DMS53 treated with DMSO at 0.1 percent for 48 hours (cell line): Measurements from ENCODE around the gene GRN.
"Not testable (repeated sequence)": the region's sequence is repeated elsewhere in the genome, so short reads cannot be mapped to it uniquely, and the experiment has no call there.

Experiments used
- DNase-seq: peaks from one replicate; lab custom pipeline; 2025; ENCODE audit not compliant: unreplicated experiment; lab: John Stamatoyannopoulos, UW

GRN gene

GRCh38 chr17:44360826-44361225 lies 15.7 kb downstream of the GRN start:
- DNase-seq, result no peak

- DNase-seq, result no peak
Observed at GRCh38 chr17:44361292-44362260, 16.5 kb downstream of the GRN start.

GRCh38 chr17:44362459-44362948 lies 17.4 kb downstream of the GRN start:
- DNase-seq, result no peak

DNA sequence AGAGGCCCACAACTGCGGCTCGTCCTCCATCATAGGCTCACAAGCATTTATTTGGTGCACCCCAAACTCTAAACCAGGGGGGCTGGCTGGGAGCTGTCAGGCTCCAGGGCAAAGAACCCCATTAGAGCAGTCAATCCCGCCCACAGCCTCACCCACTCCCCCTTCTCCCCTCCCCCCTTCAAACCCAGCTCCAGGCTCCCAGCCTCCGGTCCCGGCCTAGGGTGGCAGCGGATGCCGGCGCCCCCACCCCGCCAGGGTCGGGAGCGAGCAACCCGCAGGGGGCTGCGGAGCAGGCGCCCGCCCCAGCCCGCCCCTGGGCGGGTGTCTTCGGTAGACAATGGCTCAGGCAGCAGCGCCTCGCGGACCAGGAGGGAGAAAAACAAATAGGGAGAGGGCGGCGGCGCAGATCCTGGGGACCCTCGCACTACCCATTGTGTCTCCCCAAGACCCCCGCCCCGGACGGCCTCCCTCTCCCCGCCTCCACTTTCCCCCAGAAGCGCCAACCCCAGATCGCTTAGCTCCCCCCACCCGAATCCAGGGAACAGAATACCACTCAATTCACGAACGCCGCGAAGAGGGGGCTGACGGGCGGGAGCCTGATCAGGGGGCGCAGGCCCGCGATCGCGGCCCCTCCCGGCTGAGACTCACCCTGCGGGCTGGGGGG lies 18.0 kb downstream of the GRN start:
- no peak for DNase-seq

DNA sequence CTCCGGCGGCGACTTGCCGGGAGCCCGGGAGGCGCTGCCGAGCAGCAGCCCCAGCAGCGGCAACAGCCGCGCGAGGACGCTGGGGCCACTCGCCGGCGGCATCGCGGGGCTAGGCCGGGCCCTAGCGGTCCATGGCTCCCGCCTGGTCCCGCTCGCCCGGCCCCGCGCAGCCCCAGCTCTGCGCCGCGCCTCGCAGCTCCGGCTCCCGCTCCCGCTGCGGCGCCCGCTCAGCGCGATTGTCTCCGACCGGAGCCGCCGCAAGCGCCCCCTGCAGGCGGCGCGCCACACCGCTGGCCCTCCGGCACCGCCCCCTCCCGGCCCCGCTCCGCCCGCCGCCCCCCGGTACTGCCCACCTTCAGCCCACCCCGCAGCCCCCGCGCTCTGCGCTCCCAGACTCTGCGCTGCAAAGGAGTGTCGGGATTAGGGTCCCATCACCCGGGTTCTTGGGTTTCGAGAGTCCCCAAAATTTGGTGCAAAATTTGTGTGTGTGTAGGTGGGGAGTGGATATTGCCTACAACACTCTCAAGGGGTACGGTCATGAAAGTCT lies 18.6 kb downstream of the GRN start, which contains the start of gene FAM171A2:
TSS of gene FAM171A2 (minus strand) at position 241 of the 547 bp plus-strand sequence. CDS start at position 102, 139 bp downstream.
- peak; percentile 26 for DNase-seq

DNA sequence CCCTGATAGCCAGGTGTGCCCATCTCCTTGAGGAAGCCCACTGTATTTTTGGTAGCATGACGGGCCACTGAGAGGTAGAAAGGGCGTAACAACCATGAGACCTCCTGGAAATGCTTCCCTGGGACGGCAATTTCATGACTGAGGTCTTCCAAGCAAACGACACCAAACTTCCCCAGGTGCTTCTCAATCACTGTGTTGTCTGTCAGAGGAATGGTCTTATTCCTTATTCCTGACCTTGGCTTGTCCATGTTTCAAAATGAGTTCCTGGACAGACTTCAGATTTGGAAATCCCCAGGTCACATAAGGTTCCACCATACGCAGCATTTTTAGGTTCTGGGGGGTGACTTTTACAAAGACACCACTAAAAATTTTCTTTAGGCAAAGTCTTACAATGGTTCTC lies 19.9 kb downstream of the GRN start:
- DNase-seq, result not testable (repeated sequence)

- DNase-seq, result no peak
Observed at GRCh38 chr17:44367231-44367979, 22.3 kb downstream of the GRN start.

GRCh38 chr17:44368391-44369243 lies 23.5 kb downstream of the GRN start:
- DNase-seq, result not testable (repeated sequence)

GRCh38 chr17:44369414-44370023 lies 24.4 kb downstream of the GRN start:
- not testable (repeated sequence) for DNase-seq

- DNase-seq, result no peak
Observed at GRCh38 chr17:44372036-44372435, 26.9 kb downstream of the GRN start.

DNA sequence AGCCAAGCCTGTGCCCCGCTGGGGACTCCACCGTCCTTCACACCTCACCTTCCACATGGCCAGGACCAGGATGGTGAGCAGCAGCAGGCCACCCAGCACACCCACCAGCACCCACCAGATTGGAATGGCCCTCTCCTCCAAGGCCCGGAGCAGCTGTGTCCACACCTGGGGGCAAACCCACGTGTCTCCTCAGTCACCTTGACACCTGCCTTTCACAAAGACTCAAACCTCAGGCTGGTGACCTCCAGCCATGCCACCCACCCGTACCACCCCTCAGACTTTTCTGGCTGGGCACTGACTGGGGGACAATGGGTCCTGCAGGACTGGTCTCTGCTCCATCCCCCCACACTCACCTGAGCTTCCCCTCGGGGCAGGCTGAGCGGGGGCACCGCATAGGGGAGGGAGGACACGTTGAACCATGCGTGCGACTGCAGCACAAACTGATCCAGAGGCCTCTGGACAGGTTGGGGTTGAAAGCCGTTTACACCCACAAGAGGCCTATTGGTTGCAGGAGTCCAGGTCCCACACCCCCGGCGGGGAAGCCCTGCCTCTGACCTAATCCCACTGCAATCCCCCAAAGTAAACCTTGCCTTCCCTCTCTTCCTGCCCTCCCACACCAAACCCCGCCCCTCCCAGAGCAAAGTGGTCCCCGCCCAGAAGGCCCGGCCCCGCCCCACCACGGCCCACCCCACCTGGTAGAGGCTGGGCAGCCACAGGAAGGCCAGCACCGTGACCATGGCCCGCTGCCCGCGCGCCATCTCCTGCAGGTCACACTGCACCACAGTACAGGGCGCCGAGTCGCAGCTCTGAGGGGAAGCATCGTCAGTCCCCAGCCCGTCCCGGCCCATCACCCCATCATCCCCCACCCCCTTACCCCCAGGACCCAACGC lies 29.4 kb downstream of the GRN start:
- peak; percentile 20 for DNase-seq

DNA sequence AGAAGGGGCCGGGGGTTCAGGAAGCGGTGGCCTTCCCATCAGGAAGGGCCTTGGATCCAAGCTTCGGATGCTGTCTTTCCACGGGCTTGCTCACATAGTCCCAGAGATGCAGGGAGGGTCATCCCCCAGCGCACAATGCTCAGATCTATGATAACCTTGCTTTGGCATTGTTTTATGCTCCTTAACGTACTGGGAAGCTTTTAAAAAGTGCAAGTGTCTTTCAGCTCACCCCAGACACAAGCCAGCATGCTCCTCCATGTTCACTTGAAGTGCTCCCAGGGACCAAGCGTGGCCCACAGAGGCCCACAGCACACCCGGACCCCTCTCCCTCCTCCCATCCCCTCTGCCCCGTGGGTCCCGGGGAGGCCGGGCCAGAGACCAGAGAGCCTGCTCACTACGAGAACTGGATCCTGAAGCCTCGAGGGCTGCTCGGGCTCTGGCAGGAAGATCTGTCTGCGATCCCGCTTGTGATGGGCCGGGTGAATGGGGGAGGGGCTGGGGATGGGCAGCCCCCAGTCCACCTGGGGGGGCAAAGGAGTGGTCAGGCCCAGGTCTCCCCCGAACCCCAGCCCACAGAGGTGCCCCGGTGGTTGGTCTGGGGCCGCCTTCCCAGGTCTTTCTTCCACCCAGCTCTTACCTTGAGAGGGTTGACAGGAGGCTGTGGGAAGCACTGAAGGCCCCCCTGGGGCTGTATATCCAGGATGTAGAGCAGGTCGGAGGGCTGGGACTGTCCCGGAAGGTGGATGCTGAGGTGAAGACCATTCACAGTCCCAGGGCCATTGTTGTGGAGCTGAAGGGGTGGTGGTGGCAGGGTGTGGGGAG lies 30.3 kb downstream of the GRN start:
- peak; percentile 29 for DNase-seq

- no peak for DNase-seq
Observed at GRCh38 chr17:44376124-44376523, 31.0 kb downstream of the GRN start.

DNA sequence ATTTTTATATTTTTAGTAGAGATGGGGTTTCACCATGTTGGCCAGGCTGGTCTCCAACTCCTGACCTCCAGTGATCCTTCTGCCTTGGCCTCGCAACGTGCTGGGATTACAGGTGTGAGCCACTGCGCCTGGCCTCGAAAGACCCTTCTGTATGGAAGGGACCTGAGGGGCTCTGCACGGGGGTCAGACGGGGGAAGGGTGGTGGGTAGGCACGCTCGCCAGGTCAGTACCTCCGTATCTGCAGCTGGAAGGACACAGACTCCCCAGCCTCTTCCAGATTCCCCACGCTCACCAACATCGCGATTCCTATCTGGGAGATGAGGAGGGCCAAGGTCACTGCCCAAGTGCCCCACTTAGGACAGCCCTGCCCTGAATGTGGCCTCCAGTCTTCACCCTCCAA lies 31.7 kb downstream of the GRN start:
- DNase-seq, result no peak

DNA sequence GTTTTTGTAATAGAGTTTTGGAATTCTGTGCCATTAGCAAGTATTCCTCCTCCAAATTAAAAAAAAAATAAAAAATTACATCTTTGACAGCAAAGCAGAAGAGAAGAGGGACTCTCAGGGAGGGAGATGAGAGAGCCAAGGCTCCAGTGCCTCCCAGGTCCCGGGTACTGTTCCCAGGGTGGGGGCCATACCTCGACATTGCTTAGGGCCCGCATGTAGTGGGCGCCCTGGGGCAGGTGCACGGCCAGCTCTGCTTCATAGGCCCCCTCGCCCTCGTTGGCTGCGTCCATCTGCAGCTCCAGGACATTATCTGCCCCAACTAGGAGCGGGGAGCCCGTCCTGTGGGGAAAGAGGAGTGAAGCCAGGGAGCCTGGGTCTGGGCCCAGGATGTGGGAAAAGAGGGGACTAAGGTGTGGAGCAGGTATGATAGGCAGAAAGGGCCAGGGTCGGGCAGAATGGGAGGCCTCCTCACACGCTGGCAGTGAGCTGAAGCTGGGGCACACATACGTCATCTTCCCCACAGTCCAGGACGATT lies 33.1 kb downstream of the GRN start:
- DNase-seq, result no peak

GRCh38 chr17:44379887-44380286 lies 34.8 kb downstream of the GRN start:
- no peak for DNase-seq

DNA sequence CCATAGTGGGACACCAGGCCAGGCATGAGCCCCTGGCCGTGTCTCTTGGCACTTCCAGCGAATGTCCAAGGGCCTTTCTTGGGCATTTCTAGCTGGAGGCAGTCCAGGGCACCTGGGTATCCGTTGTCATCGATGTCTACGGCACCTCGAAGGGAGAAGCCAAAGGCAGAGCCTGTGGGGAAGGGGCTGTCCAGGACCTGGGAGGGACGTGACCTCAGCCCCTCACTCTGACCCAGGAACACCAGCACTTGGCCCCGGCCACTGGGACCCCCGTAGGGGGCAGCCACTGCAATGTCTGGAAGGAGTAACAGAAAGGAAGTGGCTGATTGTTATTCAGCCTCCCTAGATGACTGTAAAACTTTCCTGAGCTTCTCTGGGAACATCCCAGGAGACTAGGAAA lies 35.7 kb downstream of the GRN start:
- no peak for DNase-seq
